NCI-H2107 treated with DMSO at 0.1 percent for 48 hours (cell line): ENCODE measurements around the gene LRRC8B.
"Not testable (repeated sequence)": the region's sequence is repeated elsewhere in the genome, so short reads cannot be mapped to it uniquely, and the experiment has no call there.

Experiments used
- DNase-seq: peaks from one replicate; lab custom pipeline; 2025; ENCODE audit not compliant: unreplicated experiment; lab: John Stamatoyannopoulos, UW

Gene LRRC8B

DNA sequence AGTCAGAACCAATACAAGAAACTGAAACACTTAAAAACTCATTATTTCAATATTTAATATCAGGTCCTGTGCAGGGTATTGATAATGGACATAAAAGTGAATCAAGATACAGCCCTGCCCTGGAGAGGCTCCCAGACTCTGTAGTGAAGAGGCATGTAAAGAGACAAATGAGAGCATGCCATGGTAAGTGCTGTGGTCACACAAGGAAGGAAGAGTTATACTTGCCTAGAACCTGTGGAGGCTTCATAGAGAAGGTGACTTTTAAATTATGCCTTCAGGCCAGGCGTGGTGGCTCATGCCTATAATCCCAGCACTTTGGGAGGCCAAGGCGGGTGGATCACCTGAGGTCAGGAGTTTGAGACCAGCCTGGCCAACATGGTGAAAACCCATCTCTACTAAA, 105.0 kb downstream of the LRRC8B start:
- not testable (repeated sequence) for DNase-seq

DNA sequence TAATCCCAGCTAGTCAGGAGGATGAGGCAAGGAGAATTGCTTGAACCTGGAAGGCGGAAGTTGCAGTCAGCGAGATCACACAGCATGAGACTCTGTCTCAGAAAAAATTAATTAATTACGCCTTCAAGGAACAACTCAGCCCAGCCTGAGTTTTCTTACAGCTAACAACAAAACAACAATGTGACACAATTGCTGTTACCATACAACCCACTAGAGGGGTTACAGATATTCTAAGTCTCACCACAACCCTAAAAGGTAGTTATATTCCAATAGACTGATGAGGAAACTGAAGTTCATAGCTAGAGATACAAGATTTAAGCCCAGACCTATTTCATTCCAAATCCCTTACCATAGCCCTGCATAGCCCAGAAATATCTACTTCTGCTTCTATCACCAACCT, 105.4 kb downstream of the LRRC8B start:
- DNase-seq: no peak

DNA sequence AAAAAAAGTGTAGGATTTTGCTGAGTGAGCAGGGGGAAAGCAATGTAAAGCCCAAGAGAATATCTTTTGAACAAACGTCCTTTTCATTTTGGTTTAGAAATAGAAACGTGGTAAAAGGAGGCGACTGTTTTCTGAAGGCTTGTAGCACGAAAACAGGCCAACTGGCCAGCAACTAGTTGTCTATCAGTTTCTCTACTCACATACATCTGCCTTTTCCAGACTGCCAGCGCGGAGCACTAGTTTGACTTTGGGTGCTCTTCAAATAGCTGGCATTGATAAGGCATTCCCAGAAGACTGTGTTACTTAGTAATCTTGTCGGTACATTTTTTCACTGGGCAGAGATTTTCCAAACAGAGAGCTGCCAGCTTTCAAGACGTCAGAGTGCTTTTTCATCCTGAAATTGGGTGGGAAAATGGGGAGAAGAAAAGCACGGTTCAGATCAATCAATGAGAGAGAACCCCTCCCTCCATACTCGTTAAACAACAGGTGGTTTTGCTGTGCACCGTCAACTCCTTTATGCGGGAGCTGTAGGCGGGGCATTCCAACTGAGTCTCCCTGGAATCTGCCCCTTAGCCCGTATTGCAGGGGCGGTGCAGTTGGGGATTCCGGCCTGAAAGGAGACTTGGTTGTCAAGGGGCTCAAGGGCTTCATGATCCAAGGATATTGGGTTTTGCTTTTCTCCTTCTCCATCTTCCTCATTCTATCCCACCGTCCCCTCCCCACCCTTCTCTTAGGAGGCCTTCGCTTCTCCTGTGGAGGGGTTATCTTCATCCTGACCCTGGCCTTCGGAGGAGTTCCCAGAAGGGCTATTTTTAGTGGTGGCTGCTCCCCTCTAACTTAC, 107.4 kb downstream of the LRRC8B start:
- DNase-seq: peak; percentile 12

DNA sequence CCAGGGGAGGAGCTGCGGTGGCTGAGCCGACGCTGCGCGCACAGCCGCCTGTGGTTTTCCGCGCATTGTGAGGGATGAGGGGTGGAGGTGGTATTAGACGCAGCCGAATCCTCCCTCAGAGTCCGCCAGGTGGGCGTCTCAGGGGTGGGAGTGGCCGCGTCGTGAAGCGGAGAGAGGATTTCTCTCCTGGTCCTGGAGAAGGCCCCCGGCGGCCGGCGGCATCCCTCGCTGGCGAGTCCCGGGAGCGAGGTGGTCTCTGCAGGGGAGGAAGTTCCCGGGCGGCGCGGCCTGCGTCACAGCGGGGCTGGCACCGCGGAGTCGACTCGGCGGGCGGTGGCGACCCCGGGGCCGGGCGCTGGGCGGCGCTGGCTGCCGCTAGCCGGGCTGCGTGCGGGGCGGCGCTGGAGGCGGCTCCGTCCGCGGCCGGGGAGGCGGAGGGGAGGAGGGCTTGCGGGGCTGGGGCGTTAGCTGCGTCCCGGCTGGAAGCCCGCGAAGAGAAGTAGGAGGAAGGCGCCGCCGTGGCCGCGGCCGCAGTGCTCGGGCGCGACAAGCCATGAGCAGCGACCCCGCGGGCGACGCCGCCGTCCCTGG, 108.1 kb downstream of the LRRC8B start, which contains the start of gene LRRC8C:
Gene LRRC8C (plus strand): TSS at position 464 of the 591 bp plus-strand sequence. CDS start 53,354 bp downstream, outside the sequence.
- DNase-seq: peak; percentile 41

DNA sequence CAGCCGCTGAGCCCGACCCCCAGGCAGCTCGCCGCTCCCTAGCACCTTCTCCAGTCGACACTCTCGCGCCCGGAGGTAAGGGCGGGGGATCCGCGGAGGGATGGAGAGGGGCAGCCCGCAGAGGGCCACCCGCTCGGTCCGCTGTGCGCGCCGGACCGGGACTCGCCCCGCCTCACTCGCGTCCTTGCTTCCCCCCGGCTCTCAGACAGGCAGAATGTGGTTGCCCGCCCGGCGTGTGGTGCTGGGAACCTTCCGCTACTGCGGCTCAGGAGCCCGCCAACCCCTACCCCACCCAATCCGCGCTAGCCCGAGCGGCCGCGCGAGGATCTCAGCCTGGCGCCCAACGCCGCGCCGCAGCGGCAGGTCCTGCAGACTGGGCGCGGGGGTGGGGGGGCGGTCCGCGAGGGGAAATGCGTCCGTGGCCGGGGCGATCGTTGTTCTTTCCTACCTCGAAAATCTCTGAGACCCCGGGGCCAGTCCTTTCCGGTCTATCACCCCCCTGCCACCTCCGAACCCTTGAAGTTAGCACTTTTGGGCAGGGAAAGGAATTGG, 108.7 kb downstream of the LRRC8B start:
- DNase-seq: peak; percentile 38

DNA sequence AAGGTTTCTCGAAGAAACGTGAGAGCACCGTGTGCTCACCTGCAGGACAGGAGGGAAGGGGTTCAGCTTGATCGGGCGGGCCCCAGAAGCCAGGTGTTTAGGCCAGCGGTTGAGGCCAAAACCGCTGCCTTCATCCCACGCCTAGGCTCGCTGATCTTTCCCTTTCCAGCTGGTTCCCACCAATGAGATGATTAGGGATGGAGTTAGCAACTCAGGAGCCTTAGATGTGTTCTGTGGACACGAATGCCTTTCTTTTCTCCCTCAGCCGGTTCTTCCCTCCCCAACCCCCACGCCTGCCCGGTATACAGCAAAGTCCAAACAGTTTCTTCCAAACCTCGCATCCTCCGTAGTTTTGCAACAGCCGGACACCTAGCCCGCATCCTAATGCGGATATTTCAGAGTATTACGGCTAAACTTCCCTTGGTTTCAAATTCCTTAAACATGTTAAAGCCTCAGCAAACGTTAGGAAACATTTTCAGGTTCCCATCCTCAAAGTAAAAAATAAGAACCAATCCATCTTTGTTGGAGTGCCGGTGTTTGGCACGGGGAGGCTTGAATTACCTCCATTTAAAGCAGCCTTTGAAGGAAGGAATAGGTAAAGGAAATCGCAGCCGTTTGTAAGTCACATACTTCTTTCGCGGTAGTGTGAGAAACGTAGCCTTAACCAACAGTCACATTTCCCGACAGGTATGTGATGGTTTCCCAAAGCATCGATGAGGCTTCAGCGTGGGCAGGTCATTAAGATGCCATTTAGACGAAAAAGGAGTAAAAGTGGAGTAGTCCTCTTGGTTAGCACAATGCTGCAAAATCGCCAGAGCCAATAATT, 109.4 kb downstream of the LRRC8B start:
- peak; percentile 58 for DNase-seq

DNA sequence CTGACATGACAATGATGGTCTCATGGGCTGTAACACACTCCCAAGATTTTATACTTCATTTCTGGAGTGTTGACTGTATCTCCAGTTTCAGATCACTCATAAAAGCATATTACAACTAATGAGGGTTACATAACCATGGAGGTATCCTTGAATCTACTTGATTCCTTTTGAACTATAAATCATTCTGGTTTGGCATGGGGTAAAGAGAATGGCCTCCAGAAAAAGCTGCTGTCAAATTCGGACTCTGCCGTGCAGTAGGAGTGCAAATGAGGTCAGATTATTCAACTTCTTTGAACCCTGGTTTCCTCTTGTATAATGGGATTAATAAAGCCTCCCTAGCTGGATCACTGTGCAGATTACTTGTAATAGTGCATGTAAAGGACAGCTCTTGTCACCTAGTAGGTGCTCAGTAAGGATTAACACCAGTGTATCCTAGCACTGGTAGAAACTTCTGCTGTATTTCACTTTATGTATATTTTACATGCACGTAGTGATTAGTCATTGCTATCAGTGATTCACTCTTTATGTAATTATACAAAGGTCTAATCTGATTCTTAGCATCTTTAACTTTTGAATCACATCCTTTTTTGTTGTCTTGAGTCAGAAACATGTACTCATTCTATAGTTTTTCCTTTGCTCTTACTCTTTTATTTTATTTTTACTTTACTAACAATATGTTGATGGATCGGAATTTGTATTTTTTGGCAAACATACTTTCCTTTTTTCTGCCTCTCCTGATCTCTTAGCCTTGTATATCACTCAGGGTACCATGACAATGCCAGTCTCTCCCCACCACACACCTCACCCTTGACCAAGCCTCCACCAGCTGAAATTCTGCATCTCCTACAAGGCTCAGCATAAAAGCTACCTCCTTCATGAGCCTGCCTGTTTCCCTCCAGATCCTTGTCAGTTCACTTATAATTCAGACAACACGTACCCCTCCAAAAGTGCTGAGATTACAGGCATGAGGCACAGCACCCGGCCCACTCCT, 111.5 kb downstream of the LRRC8B start:
- no peak for DNase-seq

DNA sequence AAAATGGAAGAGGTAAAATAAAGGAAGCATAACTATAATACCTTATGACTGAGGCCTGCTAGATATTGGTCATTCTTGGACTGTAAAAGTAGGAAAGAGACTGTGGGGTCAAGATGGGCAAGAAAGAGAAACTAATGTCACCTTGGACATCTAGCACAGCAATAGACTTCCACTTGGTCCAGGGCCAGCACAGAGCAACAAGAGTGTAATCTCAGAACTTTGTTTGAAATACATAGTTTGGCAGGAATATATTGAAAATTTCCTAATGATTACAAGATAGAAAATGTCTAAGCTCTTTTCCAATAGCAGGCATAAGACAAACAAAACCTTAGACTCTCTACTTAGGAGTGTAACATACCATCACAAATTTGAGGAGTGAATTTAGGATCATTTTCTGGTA, 112.9 kb downstream of the LRRC8B start:
- no peak for DNase-seq

DNA sequence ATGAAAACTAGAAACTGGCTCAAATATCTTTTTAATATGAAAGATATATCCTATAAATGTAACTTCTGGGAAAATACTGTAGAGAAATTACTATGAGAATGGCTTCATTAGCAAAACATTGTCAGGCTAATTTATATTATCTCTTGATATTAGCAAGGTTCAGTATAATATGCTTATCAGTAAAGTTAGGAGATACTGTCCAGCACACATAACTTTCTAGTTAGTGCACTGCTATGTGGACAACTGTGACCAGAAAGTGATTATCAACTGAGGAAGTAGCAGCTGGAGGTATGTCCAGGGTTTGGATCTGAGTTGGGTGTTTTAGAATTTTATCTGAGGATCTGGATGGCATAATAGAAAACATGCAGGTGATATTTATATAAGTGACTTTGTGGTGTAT, 115.8 kb downstream of the LRRC8B start:
- DNase-seq: no peak

DNA sequence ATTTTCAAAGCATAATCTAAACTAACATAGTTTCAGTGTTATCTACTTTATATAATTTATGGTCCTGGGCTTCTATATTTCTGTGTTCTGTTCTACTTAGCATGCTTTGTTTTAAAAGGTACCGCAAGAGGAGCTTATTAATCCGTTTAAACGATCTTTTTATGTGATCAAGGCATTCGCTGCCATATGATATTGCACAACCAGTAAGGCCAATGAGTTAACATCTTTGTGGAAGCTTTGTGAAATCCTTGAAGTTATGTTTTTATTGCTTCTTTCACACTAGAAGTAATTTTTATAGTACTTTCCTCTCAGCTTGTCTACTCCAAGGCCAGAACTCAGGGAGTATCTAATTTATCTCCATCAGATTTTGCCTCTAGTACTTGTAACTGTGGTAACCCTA, 117.2 kb downstream of the LRRC8B start:
- no peak for DNase-seq

DNA sequence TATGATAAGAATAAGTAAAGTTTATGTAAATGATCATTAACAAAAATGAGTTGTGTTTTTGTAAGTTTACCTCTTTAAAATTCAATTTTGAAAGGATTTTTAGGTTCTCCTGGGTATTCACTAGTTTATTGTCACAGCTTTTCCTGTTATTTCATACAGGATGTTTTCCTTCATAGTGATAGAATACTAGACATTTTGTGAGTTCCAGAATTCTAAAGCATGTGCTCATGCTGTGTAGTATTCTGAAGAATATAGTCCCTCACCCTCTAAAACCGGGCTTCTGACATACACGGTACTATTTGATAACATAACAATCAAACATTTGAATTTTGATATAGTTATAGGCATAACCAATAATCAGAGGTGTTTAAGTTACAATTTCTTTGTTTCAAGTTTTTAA, 118.9 kb downstream of the LRRC8B start:
- no peak for DNase-seq

DNA sequence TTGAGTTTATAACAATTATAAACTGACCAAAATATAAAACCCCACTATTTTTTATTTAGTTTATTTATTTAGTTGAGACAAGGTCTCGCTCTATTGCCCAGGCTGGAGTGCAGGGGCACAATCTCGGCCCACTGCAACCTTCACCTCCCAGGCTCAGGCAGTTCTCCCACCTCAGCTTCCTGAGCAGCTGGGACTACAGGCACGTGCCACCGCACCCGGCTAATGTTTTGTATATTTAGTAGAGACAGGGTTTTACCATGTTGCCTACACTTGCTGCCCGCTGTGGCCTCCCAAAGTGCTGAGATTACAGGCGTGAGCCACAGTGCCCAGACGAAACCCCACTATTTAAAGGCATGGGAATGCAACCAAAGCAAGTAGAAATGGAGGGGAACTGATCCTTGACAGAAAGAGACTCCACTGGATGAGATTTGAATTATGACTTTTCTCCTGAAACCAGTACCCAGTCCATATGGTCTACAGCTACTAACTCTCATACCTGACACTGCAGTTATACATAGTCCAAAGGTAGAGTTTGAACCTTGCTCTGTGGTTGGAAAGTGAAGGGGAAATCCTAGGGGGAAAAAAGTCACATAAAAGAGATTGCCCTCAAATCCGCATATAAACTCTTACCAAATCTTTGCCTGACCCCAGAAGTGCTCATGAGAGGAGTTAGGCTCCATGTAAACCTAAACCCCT, 119.6 kb downstream of the LRRC8B start:
- no peak for DNase-seq

DNA sequence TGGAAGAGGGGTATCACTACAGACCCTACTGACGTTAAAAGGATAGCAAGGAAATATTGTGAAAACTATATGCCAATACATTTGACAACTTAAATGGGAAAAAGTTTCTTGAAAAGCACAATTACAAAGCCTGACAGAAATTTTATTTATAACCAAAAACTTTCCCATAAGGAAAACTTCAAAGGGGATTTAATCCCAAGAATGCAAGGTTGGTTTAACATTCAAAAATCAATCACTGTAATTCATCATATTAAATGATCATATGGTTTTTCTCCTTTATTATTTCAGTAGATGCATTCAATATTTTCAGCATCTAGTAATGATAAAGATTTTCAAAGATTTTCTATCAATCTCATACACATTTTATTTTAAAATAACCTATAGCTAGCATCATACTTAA, 121.6 kb downstream of the LRRC8B start:
- DNase-seq: no peak
